KOPT-K1 (cell line): Measurements from ENCODE around the gene IL17REL.
"Not testable (repeated sequence)": the region's sequence is repeated elsewhere in the genome, so short reads cannot be mapped to it uniquely, and the experiment has no call there.

ENCODE experiments used
- H3K27ac ChIP-seq: fragments of 200-600 bp; sonication (generic); 2 replicates; pipeline ENCODE4 v1.5.1; 2016; ENCODE audit warnings: antibody characterized with exemption, mild to moderate bottlenecking, low read depth, low read length; ENCODE audit not compliant: poor library complexity, severe bottlenecking
- H3K36me3 ChIP-seq: fragments of 200-600 bp; sonication (generic); 2 replicates; pipeline ENCODE4 v1.5.1; 2017; ENCODE audit warnings: antibody characterized with exemption, mild to moderate bottlenecking, low read length, moderate library complexity; ENCODE audit not compliant: insufficient read depth
- H3K9me3 ChIP-seq: fragments of 200-600 bp; sonication (generic); 2 replicates; pipeline ENCODE4 v1.5.1; 2017; ENCODE audit warnings: antibody characterized with exemption, low read length, mild to moderate bottlenecking; ENCODE audit not compliant: insufficient read depth, poor library complexity, severe bottlenecking

IL17REL gene

DNA sequence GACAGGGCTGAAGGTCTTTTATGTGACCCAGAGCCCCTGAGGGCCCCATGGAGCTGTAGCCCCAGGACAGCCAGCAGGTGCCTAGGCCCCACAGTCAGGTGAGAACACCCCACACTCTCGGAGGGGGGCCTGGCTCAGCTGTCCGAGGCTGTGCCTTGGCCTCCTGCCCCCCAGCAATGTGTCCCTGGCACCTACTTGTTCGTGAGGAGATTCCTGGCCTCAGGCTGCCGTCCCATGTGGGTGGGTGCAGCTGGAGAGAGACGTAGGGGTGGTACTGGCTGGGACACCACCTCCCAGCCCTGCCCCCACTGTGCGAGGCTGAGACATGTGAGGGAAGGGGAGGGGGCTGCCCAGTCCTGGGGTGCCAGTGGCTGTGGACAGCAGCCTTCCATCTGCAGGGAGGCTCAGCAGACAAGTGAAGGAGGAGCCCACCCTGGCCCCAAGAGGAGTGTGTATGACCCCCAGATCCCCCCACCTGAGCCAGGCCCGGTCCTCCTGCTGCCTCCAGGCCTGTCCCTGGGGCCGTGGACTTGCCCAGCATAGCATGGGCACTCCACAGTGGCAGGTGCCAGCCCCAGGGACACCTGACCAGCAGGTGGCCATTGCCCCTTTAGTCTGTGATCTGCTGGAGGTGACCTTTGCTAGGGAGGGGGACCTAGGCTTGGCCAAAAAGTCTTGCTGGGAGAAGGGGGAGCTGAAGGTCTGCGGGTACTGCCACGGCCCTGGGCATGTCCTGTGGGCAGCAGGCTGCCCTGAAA, 17.0 kb downstream of the IL17REL start:
- H3K36me3 ChIP-seq: no peaks in the 10 kb centered on the region
- no peak overlapping the region for H3K27ac ChIP-seq
- peaks cover 9% of the 10 kb centered on the region for H3K9me3 ChIP-seq

DNA sequence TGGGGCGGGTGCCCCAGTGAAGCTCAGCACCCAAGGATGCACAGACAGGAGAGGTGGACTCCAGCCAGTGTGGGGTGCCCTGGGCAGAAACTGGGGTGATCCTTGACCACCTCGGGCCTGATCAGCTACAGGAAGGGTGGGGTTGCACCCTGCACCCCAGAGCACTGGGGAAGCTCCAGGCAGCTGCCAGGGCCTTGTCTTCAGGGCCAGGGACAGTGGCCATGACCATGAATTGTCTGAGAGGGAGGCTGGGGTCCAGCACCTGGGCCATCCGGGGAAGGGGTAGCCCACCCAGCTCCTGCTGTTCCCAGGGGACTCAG, 17.6 kb downstream of the IL17REL start:
- Histone ChIP-seq H3K27ac (no peak overlapping the region), H3K36me3 (no peaks in the 10 kb centered on the region), H3K9me3 (peaks cover 15% of the 10 kb centered on the region)

DNA sequence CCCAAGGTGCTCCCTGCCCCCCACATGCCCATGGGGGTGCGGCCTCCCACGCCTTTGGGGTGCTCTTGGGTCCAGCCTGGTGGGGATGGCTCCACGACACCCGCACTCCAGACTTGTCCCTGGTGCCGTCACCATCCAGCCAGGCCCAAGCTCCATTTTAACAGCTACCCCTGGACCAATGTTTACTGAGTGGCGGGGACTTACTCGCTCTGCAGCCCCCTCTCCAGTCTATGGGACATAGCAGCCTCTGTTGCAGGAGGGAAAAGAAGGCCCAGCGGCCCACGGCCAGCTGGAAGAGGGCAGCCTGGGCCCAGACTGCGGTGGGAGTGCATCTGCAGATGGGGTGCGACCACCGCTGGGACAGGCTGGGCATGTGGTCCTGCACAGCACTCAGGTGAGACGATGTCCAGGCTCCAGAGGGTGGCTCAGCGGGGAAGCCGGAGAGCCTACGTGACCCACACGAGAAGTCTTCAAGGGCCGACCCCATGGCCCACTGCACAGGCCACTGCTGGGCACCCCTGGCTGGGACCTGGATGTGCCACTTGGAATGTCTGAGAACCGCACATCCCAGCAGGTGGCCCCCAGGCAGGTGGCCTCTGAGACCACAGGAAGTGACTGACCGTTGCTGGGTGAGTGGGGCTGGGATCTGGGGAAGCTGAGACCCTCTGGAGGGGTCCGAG, 18.1 kb downstream of the IL17REL start:
- H3K9me3 ChIP-seq: peaks cover 15% of the 10 kb centered on the region
- H3K36me3 ChIP-seq: no peaks in the 10 kb centered on the region
- H3K27ac ChIP-seq: no peak overlapping the region

DNA sequence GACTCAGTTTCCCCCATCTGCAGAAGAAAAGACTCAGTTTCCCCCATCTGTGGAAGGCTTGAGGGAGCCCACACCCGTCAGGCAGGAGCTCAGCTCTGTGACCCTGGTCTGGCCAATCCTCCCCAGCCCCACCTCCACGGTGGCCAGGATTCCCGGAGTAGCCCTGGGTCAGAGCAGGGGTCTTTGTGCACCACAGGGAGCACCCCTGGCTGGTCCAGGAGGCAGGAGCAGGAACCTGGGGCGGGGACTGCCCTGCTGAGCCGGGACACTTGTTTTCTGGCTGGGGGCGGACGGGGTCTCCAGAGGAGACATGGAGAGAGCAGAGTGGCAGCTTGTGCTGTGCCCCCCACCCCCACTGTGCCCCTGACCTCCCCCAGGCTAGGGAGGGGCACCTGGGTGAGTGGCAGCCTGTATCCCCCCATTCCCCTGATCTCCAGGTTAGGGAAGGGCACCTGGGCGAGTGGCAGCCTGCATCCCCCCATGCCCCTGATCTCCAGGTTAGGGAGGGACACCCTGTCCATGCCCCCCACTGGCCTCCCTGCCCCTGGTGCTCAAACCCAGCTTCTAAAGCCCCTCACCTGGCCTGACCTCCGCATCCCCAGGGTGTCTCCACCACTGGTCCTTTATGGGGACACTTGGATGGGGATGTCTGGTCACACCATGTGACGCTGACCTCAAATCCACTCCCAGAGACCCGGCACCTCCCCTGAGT, 18.8 kb downstream of the IL17REL start:
- Histone ChIP-seq H3K9me3 (peaks cover 15% of the 10 kb centered on the region), H3K27ac (no peak overlapping the region), H3K36me3 (no peaks in the 10 kb centered on the region)

DNA sequence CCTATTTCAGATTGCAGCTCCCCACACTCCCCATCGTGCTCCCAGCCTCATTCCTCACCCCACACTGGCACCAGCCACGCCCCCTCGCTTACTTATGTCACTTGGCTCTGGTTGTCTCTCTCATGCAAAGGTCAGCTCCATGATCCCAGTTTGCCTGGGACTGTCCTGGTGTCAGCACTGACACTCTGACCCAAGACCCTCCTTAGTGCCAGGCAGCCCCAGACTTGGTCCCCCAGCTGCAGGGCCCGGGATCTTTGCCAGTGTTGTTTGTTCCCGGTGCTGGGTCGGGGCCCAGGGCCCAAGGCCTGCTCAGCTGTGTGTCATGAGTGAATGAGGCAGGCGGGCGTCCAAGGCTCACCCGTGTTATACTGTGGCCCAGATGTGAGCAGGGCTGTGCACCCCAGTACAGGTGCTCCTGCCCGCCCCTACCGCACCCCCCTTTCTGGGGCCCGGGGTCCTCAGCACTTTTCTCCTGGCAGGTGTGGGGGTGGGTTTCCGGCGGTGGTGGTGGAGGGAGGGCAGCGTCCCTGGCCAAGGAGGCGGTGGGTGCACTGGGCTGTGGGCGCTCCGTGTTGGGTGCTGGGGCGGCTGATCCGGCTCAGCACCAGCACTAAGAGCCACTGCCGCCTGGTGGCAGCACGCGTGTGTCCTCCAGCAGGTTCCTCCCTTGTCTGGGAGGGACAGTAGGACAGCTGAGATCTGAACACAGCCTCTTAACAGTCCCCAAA, 19.5 kb downstream of the IL17REL start:
- no peaks in the 10 kb centered on the region for H3K36me3 ChIP-seq
- peaks cover 18% of the 10 kb centered on the region for H3K9me3 ChIP-seq
- H3K27ac ChIP-seq: no peak overlapping the region

DNA sequence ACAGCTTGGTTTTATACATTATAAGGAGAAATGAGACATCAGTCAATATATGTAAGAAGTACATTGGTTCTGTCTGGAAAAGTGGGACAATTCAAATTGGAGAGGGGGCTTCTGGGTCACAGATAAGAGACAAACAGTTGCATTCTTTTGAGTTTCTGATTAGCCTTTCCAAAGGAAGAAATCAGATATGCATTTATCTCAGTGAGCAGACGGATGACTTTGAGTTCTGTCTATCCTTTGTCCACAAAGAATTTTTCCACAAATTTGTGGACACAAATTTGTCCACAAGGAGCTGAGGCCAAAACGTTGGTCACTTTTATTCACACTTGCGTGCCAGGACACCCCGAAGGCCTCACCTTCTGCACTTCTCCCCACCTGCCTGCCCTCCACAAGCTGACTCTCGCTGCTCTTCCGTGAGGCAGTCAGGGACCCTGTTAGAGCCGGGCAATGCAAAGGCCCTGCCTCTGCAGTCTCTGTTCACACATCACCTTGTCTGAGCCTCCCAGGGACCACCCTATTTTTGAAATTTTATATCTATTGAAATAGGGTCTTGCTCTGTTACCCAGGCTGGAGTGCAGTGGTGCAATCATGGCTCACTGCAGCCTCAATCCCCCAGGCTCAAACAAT, 20.5 kb downstream of the IL17REL start:
- H3K27ac ChIP-seq: no peak overlapping the region
- H3K9me3 ChIP-seq: peaks cover 18% of the 10 kb centered on the region
- no peaks in the 10 kb centered on the region for H3K36me3 ChIP-seq

- Histone ChIP-seq H3K36me3 (no peaks in the 10 kb centered on the region), H3K27ac (no peak overlapping the region), H3K9me3 (peaks cover 25% of the 10 kb centered on the region)
Observed at GRCh38 chr22:49991167-49991566, 21.4 kb downstream of the IL17REL start.

GRCh38 chr22:49989826-49990225, 22.7 kb downstream of the IL17REL start:
- H3K36me3 ChIP-seq: not testable (repeated sequence)
- peaks cover 30% of the 10 kb centered on the region for H3K9me3 ChIP-seq

GRCh38 chr22:49986325-49986724, 26.2 kb downstream of the IL17REL start:
- H3K9me3 ChIP-seq: peaks cover 38% of the 10 kb centered on the region
- H3K36me3 ChIP-seq: no peaks in the 10 kb centered on the region
- no peak overlapping the region for H3K27ac ChIP-seq

More at GRCh38 chr22:49989826-49990225, 22.7 kb downstream of the IL17REL start:
- not testable (repeated sequence) for H3K27ac ChIP-seq

- Histone ChIP-seq H3K36me3 (no peaks in the 10 kb centered on the region), H3K9me3 (peaks cover 32% of the 10 kb centered on the region), H3K27ac (no peak overlapping the region)
Observed at GRCh38 chr22:49983148-49984042, 29.2 kb downstream of the IL17REL start.

DNA sequence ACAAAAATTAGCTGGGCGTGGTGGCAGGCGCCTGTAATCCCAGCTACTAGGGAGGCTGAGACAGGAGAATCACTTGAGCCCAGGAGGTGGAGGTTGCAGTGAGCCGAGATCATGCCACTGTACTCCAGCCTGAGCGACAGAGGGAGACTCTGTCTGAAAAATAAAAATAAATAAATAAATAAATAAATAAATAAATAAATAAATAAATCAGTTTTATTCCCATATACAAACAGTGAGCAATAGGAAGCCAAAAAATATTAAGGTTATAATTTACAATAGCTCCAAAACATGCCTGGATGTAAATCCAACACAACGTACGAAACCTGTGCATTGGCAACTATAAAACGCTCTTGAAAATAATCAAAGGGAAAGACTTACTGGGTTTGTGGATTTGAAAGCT, 30.8 kb downstream of the IL17REL start:
- H3K36me3 ChIP-seq, H3K27ac ChIP-seq: not testable (repeated sequence)
- peaks cover 29% of the 10 kb centered on the region for H3K9me3 ChIP-seq

DNA sequence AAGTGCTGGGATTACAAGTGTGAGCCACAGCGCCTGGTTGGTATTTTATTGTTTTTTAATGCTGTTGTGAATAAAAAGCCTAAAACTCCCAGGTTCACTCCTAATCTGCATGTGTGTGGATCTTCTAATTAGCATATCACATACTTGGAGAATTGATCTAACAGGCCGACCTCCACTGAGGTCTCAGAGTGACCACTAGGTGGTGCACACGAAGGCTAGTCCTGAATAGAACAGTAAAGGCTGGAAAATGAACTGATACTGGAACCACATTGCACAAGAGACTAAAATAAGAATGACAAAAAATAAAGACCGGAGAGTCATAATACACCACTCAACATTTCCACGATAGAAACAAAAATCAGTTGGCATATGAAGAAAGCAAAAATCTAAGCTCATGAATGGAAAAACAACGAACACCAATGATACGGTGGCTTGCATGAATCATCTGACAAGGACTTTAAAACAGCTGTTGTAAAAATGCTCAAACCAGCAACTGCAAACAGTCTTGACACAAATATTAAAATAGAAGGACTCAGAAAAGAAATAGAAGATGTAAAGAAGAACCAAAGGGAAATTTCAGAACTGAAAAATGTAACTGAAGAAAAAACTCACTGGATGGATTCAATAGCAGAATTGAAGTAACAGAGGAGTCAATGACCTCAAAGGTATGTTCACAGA, 32.8 kb downstream of the IL17REL start:
- H3K36me3 ChIP-seq: no peaks in the 10 kb centered on the region
- H3K9me3 ChIP-seq: peaks cover 18% of the 10 kb centered on the region
- H3K27ac ChIP-seq: no peak overlapping the region

DNA sequence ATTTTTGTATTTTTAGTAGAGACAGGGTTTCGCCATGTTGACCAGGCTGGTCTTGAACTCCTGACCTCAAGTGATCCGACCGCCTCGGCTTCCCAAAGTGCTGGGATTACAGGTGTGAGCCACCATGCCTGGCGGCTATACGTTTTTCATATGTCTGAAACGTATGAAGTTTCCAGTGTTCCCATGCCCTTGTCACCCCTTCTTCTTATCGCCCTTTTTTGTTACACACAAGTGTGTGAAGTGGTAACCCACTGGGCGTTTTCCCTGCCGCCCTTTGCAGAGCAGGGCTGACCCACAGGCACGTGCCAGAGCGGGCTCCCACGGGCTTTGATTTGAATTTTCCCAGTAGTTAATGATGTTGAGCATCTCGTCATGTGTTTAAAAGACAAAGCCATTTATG, 35.0 kb downstream of the IL17REL start:
- peaks cover 10% of the 10 kb centered on the region for H3K9me3 ChIP-seq
- no peak overlapping the region for H3K27ac ChIP-seq
- H3K36me3 ChIP-seq: no peaks in the 10 kb centered on the region
